GM12872 (cell line): Measurements from ENCODE around the gene SDHA.

Source experiments
- CTCF ChIP-seq: IDR thresholded peaks from 3 replicates; pipeline ENCODE4 v1.5.1; 2011; ENCODE audit warnings: low read depth, mild to moderate bottlenecking, low read length, moderate library complexity; ENCODE audit not compliant: insufficient read depth

Gene SDHA

DNA sequence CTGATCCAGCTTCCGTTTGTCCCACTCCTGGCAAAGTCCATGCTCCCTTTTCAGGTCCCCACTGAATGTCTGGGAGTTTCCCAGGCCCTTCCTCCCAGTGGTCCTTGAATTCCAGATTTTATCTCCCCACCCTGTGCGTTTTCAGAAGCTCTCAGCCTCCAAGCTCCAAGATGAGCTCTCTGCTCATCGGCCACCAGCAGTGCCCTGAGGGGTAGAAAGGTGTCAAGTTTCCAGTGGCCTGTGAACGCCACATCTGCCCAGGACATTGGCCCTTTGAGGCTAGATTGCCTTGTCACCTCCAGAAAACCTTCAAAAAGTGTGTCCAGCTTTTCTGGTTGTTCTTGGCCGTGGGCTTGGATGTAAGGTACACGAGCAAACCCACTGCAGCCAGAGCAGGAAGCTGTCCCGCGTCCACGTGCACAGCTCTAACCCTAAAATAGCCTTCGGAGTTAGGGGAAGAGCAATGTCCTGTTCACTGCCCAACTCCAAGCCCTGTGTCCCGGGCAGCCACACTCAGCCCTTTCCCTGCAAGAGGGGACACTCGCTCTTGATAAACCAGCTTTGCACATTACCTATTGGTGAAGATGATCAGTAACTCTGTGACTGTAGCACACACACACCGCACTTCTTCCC is 37.7 kb upstream of the SDHA start:
- TF ChIP-seq CTCF: no peak

DNA sequence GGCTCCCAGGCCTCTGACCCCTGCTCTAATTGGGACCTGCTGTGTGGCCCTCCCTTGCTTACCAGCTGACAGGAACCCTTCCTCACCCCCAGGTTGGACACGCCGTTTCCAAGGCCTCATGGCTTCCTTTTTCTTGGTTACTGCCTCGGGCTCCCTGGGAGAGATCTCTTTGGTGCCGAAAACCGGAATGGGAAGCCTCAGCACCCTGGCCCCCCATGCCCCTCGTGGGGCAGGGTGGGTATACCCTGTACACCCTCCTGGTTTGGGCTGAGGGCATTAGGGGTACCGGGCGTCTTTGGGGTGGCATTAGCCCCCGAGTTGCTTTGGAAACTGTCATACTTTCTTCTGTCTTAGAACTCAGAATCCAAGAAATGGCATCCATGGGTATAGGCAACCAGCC is 37.0 kb upstream of the SDHA start:
- no peak for TF ChIP-seq CTCF

GRCh38 chr5:181566-181965 is 36.6 kb upstream of the SDHA start:
- TF ChIP-seq CTCF: no peak

GRCh38 chr5:182126-182525 is 36.0 kb upstream of the SDHA start:
- TF ChIP-seq CTCF: no peak

- TF ChIP-seq CTCF: no peak
Measured at GRCh38 chr5:184471-184870, 33.6 kb upstream of the SDHA start.

- no peak for TF ChIP-seq CTCF
Measured at GRCh38 chr5:185095-186070, 32.7 kb upstream of the SDHA start.

GRCh38 chr5:186091-187041 is 31.8 kb upstream of the SDHA start:
- TF ChIP-seq CTCF: no peak
